OCI-LY1 (cell line): ENCODE data around the gene KLHDC9.

ENCODE experiments used
- H2AFZ ChIP-seq: fragments of 200-600 bp; sonication (generic), shearing (Covaris generic); 2 replicates; pipeline ENCODE4 v1.6.0; 2014; ENCODE audit warnings: antibody characterized with exemption, mild to moderate bottlenecking, low read length
- H3F3A ChIP-seq: fragments of 200-600 bp; sonication (generic), shearing (Covaris generic); 2 replicates; pipeline ENCODE4 v1.6.0; 2014; ENCODE audit warnings: mild to moderate bottlenecking, antibody characterized with exemption, low read length, moderate library complexity; ENCODE audit not compliant: insufficient read depth
- H3K27ac ChIP-seq: fragments of 200-600 bp; sonication (generic); 2 replicates; pipeline ENCODE4 v1.5.1; 2014; ENCODE audit warnings: low read length, mixed run types, mild to moderate bottlenecking, low read depth; ENCODE audit not compliant: poor library complexity, severe bottlenecking
- H3K27me3 ChIP-seq: fragments of 200-600 bp; sonication (generic); 2 replicates; pipeline ENCODE4 v1.6.0; 2014; ENCODE audit warnings: antibody characterized with exemption, mild to moderate bottlenecking, low read length, moderate library complexity; ENCODE audit not compliant: insufficient read depth
- H3K36me3 ChIP-seq: fragments of 200-600 bp; sonication (generic); 2 replicates; pipeline ENCODE4 v1.6.1; 2014; ENCODE audit warnings: mild to moderate bottlenecking, antibody characterized with exemption, low read length, moderate library complexity, mixed read lengths; ENCODE audit not compliant: insufficient read depth
- H3K4me1 ChIP-seq: fragments of 200-600 bp; sonication (generic); 2 replicates; pipeline ENCODE4 v1.5.1; 2014; ENCODE audit warnings: mild to moderate bottlenecking, low read length, moderate library complexity; ENCODE audit not compliant: insufficient read depth, severe bottlenecking
- H3K4me2 ChIP-seq: fragments of 200-600 bp; sonication (generic), shearing (Covaris generic); 2 replicates; pipeline ENCODE4 v1.6.1; 2014; ENCODE audit warnings: low read length
- H3K4me3 ChIP-seq: fragments of 200-600 bp; sonication (generic); 2 replicates; pipeline ENCODE4 v1.5.1; 2014; ENCODE audit warnings: low read length, low read depth, mild to moderate bottlenecking, mixed read lengths; ENCODE audit not compliant: poor library complexity, severe bottlenecking
- H3K79me2 ChIP-seq: fragments of 200-600 bp; shearing (Covaris generic); 2 replicates; pipeline ENCODE4 v1.6.1; 2016; ENCODE audit warnings: mixed run types, low read length, mixed read lengths; ENCODE audit not compliant: insufficient read depth
- H3K9ac ChIP-seq: fragments of 200-600 bp; sonication (generic), shearing (Covaris generic); 2 replicates; pipeline ENCODE4 v1.6.1; 2014; ENCODE audit warnings: mild to moderate bottlenecking, low read length, mixed read lengths
- H3K9me2 ChIP-seq: fragments of 200-600 bp; sonication (generic), shearing (Covaris generic); 2 replicates; pipeline ENCODE4 v1.6.1; 2014; ENCODE audit warnings: low read depth, mild to moderate bottlenecking, low read length, mixed read lengths
- H3K9me3 ChIP-seq: fragments of 200-600 bp; shearing (Covaris generic); 2 replicates; pipeline ENCODE4 v1.6.1; 2014; ENCODE audit warnings: low read length, mixed read lengths
- H4K20me1 ChIP-seq: fragments of 200-600 bp; sonication (generic), shearing (Covaris generic); 2 replicates; pipeline ENCODE4 v1.6.0; 2016; ENCODE audit warnings: mild to moderate bottlenecking, low read length; ENCODE audit not compliant: insufficient read depth
- CTCF ChIP-seq: fragments of 200-600 bp; sonication (generic), shearing (Covaris generic); IDR thresholded peaks from 2 replicates; pipeline ENCODE4 v1.5.1; 2017; ENCODE audit warnings: mild to moderate bottlenecking, antibody characterized with exemption, low read length, moderate library complexity, mixed read lengths
- EZH2 ChIP-seq: fragments of 200-600 bp; sonication (generic), shearing (Covaris generic); IDR thresholded peaks from 2 replicates; pipeline ENCODE4 v1.8.0; 2017; ENCODE audit warnings: borderline replicate concordance, mixed run types, mild to moderate bottlenecking, antibody characterized with exemption, low read length, moderate library complexity, mixed read lengths

KLHDC9 gene

GRCh38 chr1:161121834-161122233, 23.7 kb downstream of the KLHDC9 start:
- no peaks in the 10 kb centered on the region for H3K9me2 ChIP-seq
- peaks cover 9% of the 10 kb centered on the region for H3K79me2 ChIP-seq
- no peak overlapping the region for H3K27ac ChIP-seq
- no peak overlapping the region for H3K4me3 ChIP-seq
- H3K4me2 ChIP-seq: no peak overlapping the region
- peaks cover 19% of the 10 kb centered on the region for H3K4me1 ChIP-seq
- no peaks in the 10 kb centered on the region for H3F3A ChIP-seq
- H3K36me3 ChIP-seq: peaks cover 63% of the 10 kb centered on the region
- no peaks in the 10 kb centered on the region for H3K9me3 ChIP-seq
- no peak for TF ChIP-seq CTCF
- no peak for TF ChIP-seq EZH2
- no peaks in the 10 kb centered on the region for H3K27me3 ChIP-seq
- no peak overlapping the region for H2AFZ ChIP-seq
- no peak overlapping the region for H3K9ac ChIP-seq
- no peaks in the 10 kb centered on the region for H4K20me1 ChIP-seq

DNA sequence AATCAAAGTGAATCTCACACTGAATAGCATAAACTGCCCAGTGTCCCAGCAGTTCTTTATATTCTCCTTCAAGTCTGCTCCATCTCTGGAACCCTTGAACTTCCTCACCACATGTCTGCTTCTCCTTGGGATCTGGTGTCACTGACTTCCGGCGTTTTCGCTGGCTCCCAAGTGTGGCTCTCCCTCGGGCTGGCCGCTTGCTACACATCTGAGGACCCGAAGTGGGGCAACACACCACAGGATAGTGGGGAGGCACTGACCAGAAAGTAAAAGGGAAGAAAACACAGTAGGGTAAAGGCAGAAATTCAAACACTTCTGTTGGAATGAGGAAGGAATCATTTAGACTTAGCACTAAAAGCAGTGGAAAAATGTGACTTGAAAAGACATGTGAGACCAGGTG, 24.8 kb downstream of the KLHDC9 start:
- Histone ChIP-seq H3K4me2 (no peak overlapping the region), H3K36me3 (peaks cover 74% of the 10 kb centered on the region), H3K4me1 (peaks cover 18% of the 10 kb centered on the region), H3K4me3 (no peak overlapping the region), H3K9me2 (no peaks in the 10 kb centered on the region), H3K79me2 (no peaks in the 10 kb centered on the region), H3K9ac (no peak overlapping the region), H3F3A (no peaks in the 10 kb centered on the region), H3K27ac (no peak overlapping the region), H2AFZ (no peak overlapping the region), H4K20me1 (no peaks in the 10 kb centered on the region), H3K27me3 (no peaks in the 10 kb centered on the region), H3K9me3 (no peaks in the 10 kb centered on the region)
- no peak for TF ChIP-seq EZH2
- TF ChIP-seq CTCF: no peak

- peaks cover 19% of the 10 kb centered on the region for H3K4me1 ChIP-seq
- no peak overlapping the region for H3K9ac ChIP-seq
- no peaks in the 10 kb centered on the region for H3K27me3 ChIP-seq
- no peak overlapping the region for H3K4me3 ChIP-seq
- 0 out of 2 replicates have a peak, but pooled peaks cover 4% of the 10 kb centered on the region for H3F3A ChIP-seq
- peaks cover 67% of the 10 kb centered on the region for H3K36me3 ChIP-seq
- H3K4me2 ChIP-seq: no peak overlapping the region
- no peak overlapping the region for H2AFZ ChIP-seq
- H3K9me2 ChIP-seq: no peaks in the 10 kb centered on the region
- H3K79me2 ChIP-seq: peaks cover 3% of the 10 kb centered on the region; the same call in 1 of the 2 replicates
- H4K20me1 ChIP-seq: no peaks in the 10 kb centered on the region
- H3K9me3 ChIP-seq: no peaks in the 10 kb centered on the region
- H3K27ac ChIP-seq: no peak overlapping the region
- TF ChIP-seq CTCF: no peak
- TF ChIP-seq EZH2: no peak
Observed at GRCh38 chr1:161127649-161128048, 29.5 kb downstream of the KLHDC9 start.
